K562 (cell line): ENCODE data around the gene IP6K1. TPM values are rescaled to one million over a fixed set of nuclear protein-coding genes. Genes with fewer than 3 reads are reported as not detected.

Experiments used
- ATF1 ChIP-seq, 2 experiments: fragments of 450-650 bp in 1 of 2; IDR thresholded peaks; 2 replicates each; pipeline ENCODE4 v1.6.1; 2016; ENCODE audit warnings: missing compliant biosample characterization in 1 of 2, missing genetic modification characterization in 1 of 2
- DLX4 ChIP-seq: fragments of 250-450 bp; sonication (Bioruptor Pico); IDR thresholded peaks from 2 replicates; pipeline ENCODE4 v1.6.1; 2021; ENCODE audit warnings: mild to moderate bottlenecking
- GMEB1 ChIP-seq: fragments of 250-450 bp; sonication (Bioruptor Pico); IDR thresholded peaks from 2 replicates; pipeline ENCODE4 v1.4.0; 2020; ENCODE audit warnings: mild to moderate bottlenecking
- HOXB6 ChIP-seq: fragments of 250-450 bp; sonication (Bioruptor Pico); IDR thresholded peaks from 2 replicates; pipeline ENCODE4 v1.5.1; 2022; ENCODE audit warnings: mild to moderate bottlenecking, borderline replicate concordance
- MCM7 ChIP-seq, 2 experiments: fragments of 450-650 bp; IDR thresholded peaks; 2 replicates each; pipeline ENCODE4 v1.6.1; 2016 to 2018
- NFXL1 ChIP-seq: fragments of 450-650 bp; formaldehyde crosslinking; IDR thresholded peaks from 2 replicates; pipeline ENCODE4 v1.4.0; 2021; ENCODE audit warnings: mild to moderate bottlenecking
- NR2C2 ChIP-seq, 2 experiments: fragments of 200-800 bp in 1 of 2; sonication (Bioruptor generic) in 1 of 2; sonication (generic) in 1 of 2; formaldehyde crosslinking in 1 of 2; IDR thresholded peaks; 2 replicates each; pipeline versions ENCODE4 v1.6.1 to v1.8.0; 2016 to 2022; ENCODE audit warnings: mild to moderate bottlenecking in 1 of 2, missing compliant biosample characterization in 1 of 2, missing genetic modification characterization in 1 of 2, missing genetic modification reagents in 1 of 2
- POU5F1 ChIP-seq: fragments of 150-350 bp; IDR thresholded peaks from 2 replicates; pipeline ENCODE4 v1.6.1; 2014; ENCODE audit warnings: borderline replicate concordance, low read length, low read depth, mild to moderate bottlenecking; ENCODE audit not compliant: partially characterized antibody
- ZNF212 ChIP-seq: fragments of 450-650 bp; formaldehyde crosslinking; IDR thresholded peaks from 2 replicates; pipeline ENCODE4 v1.4.0; 2020; ENCODE audit warnings: mild to moderate bottlenecking
- ZNF644 ChIP-seq: fragments of 200-800 bp; sonication (Bioruptor generic); IDR thresholded peaks from 2 replicates; pipeline ENCODE4 v1.6.1; 2016; ENCODE audit warnings: low read depth, missing genetic modification characterization, missing compliant biosample characterization
- polyA plus RNA-seq, 8 experiments: library from polyadenylated mRNA; depleted of rRNA in 4 of 8; stranded (reverse) in 5 of 8; unstranded in 3 of 8; fragments of >200 nt; fragmentation: Nextera tagmentation in 2 of 8; fragmentation: Illumina TruSeq in 1 of 8; extraction: Ambion mirVana in 2 of 8; extraction: Trizol in 1 of 8; gene quantifications; 2 replicates each; pipeline versions ENCODE4 v1.2.1 to v1.2.3, GENCODE V29; 2011 to 2014; ENCODE audit warnings: inconsistent platforms in 1 of 8, missing spikeins in 1 of 8
- total RNA-seq, 7 experiments: library from RNA; depleted of rRNA in 6 of 7; stranded (reverse); fragments of >200 nt in 6 of 7; fragmentation: Illumina TruSeq in 2 of 7; extraction: Trizol in 2 of 7; gene quantifications; 2 replicates each; pipeline versions ENCODE4 v1.2.1 to v1.2.3, GENCODE V29; 2011 to 2021; ENCODE audit warnings: low replicate concordance in 1 of 7
- TF ChIP-seq, protein P1 (sequence below), 2 experiments: fragments of 450-650 bp; formaldehyde crosslinking in 1 of 2; IDR thresholded peaks; 2 replicates each; pipeline versions ENCODE4 v1.4.0 to v1.6.1; 2014 to 2020; ENCODE audit warnings: mild to moderate bottlenecking in 2 of 2, borderline replicate concordance in 1 of 2, low read depth in 1 of 2
- TF ChIP-seq, protein P2 (sequence below): sonication (generic); formaldehyde crosslinking; IDR thresholded peaks from 2 replicates; pipeline ENCODE4 v1.8.1; 2023; ENCODE audit warnings: mild to moderate bottlenecking, missing genetic modification reagents

The IP6K1 gene
- total and polyA plus RNA-seq, 9 of the 15 experiments (the other 6 are each of a cell fraction or from before 2014, with no cell fraction given) = 0.46 to 29.2 (median 13.1) TPM

- TF ChIP-seq, protein P1, sequence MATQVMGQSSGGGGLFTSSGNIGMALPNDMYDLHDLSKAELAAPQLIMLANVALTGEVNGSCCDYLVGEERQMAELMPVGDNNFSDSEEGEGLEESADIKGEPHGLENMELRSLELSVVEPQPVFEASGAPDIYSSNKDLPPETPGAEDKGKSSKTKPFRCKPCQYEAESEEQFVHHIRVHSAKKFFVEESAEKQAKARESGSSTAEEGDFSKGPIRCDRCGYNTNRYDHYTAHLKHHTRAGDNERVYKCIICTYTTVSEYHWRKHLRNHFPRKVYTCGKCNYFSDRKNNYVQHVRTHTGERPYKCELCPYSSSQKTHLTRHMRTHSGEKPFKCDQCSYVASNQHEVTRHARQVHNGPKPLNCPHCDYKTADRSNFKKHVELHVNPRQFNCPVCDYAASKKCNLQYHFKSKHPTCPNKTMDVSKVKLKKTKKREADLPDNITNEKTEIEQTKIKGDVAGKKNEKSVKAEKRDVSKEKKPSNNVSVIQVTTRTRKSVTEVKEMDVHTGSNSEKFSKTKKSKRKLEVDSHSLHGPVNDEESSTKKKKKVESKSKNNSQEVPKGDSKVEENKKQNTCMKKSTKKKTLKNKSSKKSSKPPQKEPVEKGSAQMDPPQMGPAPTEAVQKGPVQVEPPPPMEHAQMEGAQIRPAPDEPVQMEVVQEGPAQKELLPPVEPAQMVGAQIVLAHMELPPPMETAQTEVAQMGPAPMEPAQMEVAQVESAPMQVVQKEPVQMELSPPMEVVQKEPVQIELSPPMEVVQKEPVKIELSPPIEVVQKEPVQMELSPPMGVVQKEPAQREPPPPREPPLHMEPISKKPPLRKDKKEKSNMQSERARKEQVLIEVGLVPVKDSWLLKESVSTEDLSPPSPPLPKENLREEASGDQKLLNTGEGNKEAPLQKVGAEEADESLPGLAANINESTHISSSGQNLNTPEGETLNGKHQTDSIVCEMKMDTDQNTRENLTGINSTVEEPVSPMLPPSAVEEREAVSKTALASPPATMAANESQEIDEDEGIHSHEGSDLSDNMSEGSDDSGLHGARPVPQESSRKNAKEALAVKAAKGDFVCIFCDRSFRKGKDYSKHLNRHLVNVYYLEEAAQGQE (IDR thresholded peaks at IDR 0.05; ENCODE audit: borderline replicate concordance) = peak; percentile 80
- TF ChIP-seq, protein P1 (CRISPR knock-in tag; IDR thresholded peaks at IDR 0.05; ENCODE audit: low read depth) = peak; percentile 40; the same call in 1 of the 2 replicates
- TF ChIP-seq HOXB6 (CRISPR knock-in tag) = no peak
- TF ChIP-seq, protein P2, sequence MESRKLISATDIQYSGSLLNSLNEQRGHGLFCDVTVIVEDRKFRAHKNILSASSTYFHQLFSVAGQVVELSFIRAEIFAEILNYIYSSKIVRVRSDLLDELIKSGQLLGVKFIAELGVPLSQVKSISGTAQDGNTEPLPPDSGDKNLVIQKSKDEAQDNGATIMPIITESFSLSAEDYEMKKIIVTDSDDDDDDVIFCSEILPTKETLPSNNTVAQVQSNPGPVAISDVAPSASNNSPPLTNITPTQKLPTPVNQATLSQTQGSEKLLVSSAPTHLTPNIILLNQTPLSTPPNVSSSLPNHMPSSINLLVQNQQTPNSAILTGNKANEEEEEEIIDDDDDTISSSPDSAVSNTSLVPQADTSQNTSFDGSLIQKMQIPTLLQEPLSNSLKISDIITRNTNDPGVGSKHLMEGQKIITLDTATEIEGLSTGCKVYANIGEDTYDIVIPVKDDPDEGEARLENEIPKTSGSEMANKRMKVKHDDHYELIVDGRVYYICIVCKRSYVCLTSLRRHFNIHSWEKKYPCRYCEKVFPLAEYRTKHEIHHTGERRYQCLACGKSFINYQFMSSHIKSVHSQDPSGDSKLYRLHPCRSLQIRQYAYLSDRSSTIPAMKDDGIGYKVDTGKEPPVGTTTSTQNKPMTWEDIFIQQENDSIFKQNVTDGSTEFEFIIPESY (CRISPR knock-in tag) = no peak; the same call in 1 of the 2 replicates
- no peak for TF ChIP-seq ZNF644 (tag)
- TF ChIP-seq NFXL1 (CRISPR knock-in tag) = no peak
- TF ChIP-seq ZNF212 (CRISPR knock-in tag) = no peak
- peak; percentile 99 for TF ChIP-seq GMEB1
- TF ChIP-seq MCM7 (IDR thresholded peaks at IDR 0.05) = no peak
- TF ChIP-seq DLX4 (CRISPR knock-in tag) = no peak
- TF ChIP-seq NR2C2 (CRISPR knock-in tag; IDR thresholded peaks at IDR 0.05) = no peak
- peak; percentile 56; the same call in 1 of the 2 replicates for TF ChIP-seq NR2C2 (tag; IDR thresholded peaks at IDR 0.05)
- TF ChIP-seq ATF1 (CRISPR knock-in tag; IDR thresholded peaks at IDR 0.05) = peak; percentile 83
- TF ChIP-seq ATF1 (tag; IDR thresholded peaks at IDR 0.05) = peak; percentile 98
- no peak for TF ChIP-seq POU5F1
These were observed 62.5 kb downstream of the IP6K1 start, which contains the start of gene GMPPB (continued) for GRCh38 chr3:49723628-49724551.
